Measurements from ENCODE around the gene SLX9.

Gene SLX9

GRCh38 chr21:44932408-44933181 is 7.2 kb upstream of the SLX9 start:
- no peaks in the 10 kb centered on the region for H3K36me3 ChIP-seq (ENCODE audit: low read depth)
- DNase-seq (ENCODE audit: low spot score) (no peak), ATAC-seq (ENCODE audit: low read depth) (no peak)
- peaks cover 18% of the 10 kb centered on the region for H3K4me1 ChIP-seq (ENCODE audit: insufficient read depth, poor library complexity, severe bottlenecking)
- H3K9me3 ChIP-seq (ENCODE audit: severe bottlenecking), result no peaks in the 10 kb centered on the region
- H3K27me3 ChIP-seq (ENCODE audit: insufficient read depth, poor library complexity, severe bottlenecking), result peaks cover 6% of the 10 kb centered on the region
- H3K27ac ChIP-seq (ENCODE audit: poor library complexity, severe bottlenecking), result no peak overlapping the region
- H3K4me3 ChIP-seq (ENCODE audit: severe bottlenecking), result peak overlapping the region; percentile 24
- peak; percentile 85 for TF ChIP-seq CTCF (IDR thresholded peaks at IDR 0.05; ENCODE audit: poor library complexity, severe bottlenecking)

- H3K4me3 ChIP-seq (ENCODE audit: severe bottlenecking), result no peak overlapping the region
- no peak for TF ChIP-seq CTCF (IDR thresholded peaks at IDR 0.05; ENCODE audit: poor library complexity, severe bottlenecking)
- peaks cover 10% of the 10 kb centered on the region for H3K4me1 ChIP-seq (ENCODE audit: insufficient read depth, poor library complexity, severe bottlenecking)
- H3K27me3 ChIP-seq (ENCODE audit: insufficient read depth, poor library complexity, severe bottlenecking), result peaks cover 6% of the 10 kb centered on the region
- DNase-seq (ENCODE audit: low spot score) (no peak), ATAC-seq (ENCODE audit: low read depth) (no peak)
- no peak overlapping the region for H3K27ac ChIP-seq (ENCODE audit: poor library complexity, severe bottlenecking)
- H3K36me3 ChIP-seq (ENCODE audit: low read depth), result no peaks in the 10 kb centered on the region
- no peaks in the 10 kb centered on the region for H3K9me3 ChIP-seq (ENCODE audit: severe bottlenecking)
These were observed 6.5 kb upstream of the SLX9 start for GRCh38 chr21:44933199-44933917.

GRCh38 chr21:44933918-44934260 is 5.9 kb upstream of the SLX9 start:
- Histone ChIP-seq H3K27ac (ENCODE audit: poor library complexity, severe bottlenecking) (no peak overlapping the region), H3K9me3 (ENCODE audit: severe bottlenecking) (no peaks in the 10 kb centered on the region), H3K4me1 (ENCODE audit: insufficient read depth, poor library complexity, severe bottlenecking) (peaks cover 10% of the 10 kb centered on the region), H3K4me3 (ENCODE audit: severe bottlenecking) (no peak overlapping the region), H3K36me3 (ENCODE audit: low read depth) (no peaks in the 10 kb centered on the region), H3K27me3 (ENCODE audit: insufficient read depth, poor library complexity, severe bottlenecking) (peaks cover 6% of the 10 kb centered on the region)
- ATAC-seq (ENCODE audit: low read depth), result no peak
- no peak for TF ChIP-seq CTCF (IDR thresholded peaks at IDR 0.05; ENCODE audit: poor library complexity, severe bottlenecking)
- DNase-seq (ENCODE audit: low spot score), result no peak

- peaks cover 6% of the 10 kb centered on the region for H3K27me3 ChIP-seq (ENCODE audit: insufficient read depth, poor library complexity, severe bottlenecking)
These were observed 5.6 kb upstream of the SLX9 start for GRCh38 chr21:44934276-44934675.

More at GRCh38 chr21:44934276-44934675, 5.6 kb upstream of the SLX9 start:
- no peak overlapping the region for H3K27ac ChIP-seq (ENCODE audit: poor library complexity, severe bottlenecking)
- no peak for TF ChIP-seq CTCF (IDR thresholded peaks at IDR 0.05; ENCODE audit: poor library complexity, severe bottlenecking)
- H3K9me3 ChIP-seq (ENCODE audit: severe bottlenecking), result no peaks in the 10 kb centered on the region
- no peak for ATAC-seq (ENCODE audit: low read depth)
- DNase-seq (ENCODE audit: low spot score), result no peak
- no peak overlapping the region for H3K4me3 ChIP-seq (ENCODE audit: severe bottlenecking)
- H3K36me3 ChIP-seq (ENCODE audit: low read depth), result no peaks in the 10 kb centered on the region
- peaks cover 9% of the 10 kb centered on the region for H3K4me1 ChIP-seq (ENCODE audit: insufficient read depth, poor library complexity, severe bottlenecking)

Measured in RWPE2 (cell line).